Measurements from ENCODE around the gene RGS7.

The RGS7 gene

GRCh38 chr1:241356519-241357365 is at the start of gene RGS7:
TSS of gene RGS7 (minus strand) at chr1:241357205.
- DNase-seq = peak; percentile 81

GRCh38 chr1:241406421-241406820 is 49.4 kb upstream of the RGS7 start:
- no peak for DNase-seq

- no peak for DNase-seq
These were observed 44.2 kb upstream of the RGS7 start for GRCh38 chr1:241401156-241401555.

- DNase-seq = no peak
These were observed 40.0 kb upstream of the RGS7 start for GRCh38 chr1:241396747-241397681.

- no peak for DNase-seq
These were observed 35.1 kb upstream of the RGS7 start for GRCh38 chr1:241391926-241392710.

- DNase-seq = no peak
These were observed 33.5 kb upstream of the RGS7 start for GRCh38 chr1:241390526-241390925.

GRCh38 chr1:241389400-241389799 is 32.4 kb upstream of the RGS7 start:
- DNase-seq = no peak

- DNase-seq = no peak
These were observed 30.2 kb upstream of the RGS7 start for GRCh38 chr1:241387216-241387615.

- no peak for DNase-seq
These were observed 19.7 kb upstream of the RGS7 start for GRCh38 chr1:241376701-241377100.

- no peak for DNase-seq
These were observed 18.9 kb upstream of the RGS7 start for GRCh38 chr1:241375886-241376285.

GRCh38 chr1:241366196-241366595 is 9.2 kb upstream of the RGS7 start:
- DNase-seq = no peak

GRCh38 chr1:241362350-241362749 is 5.3 kb upstream of the RGS7 start:
- no peak for DNase-seq

- DNase-seq = no peak
These were observed 648 bp upstream of the RGS7 start for GRCh38 chr1:241357366-241358340.

GRCh38 chr1:241356187-241356518 is 852 bp downstream of the RGS7 start:
- peak; percentile 53 for DNase-seq

- no peak for DNase-seq
These were observed 1.5 kb downstream of the RGS7 start for GRCh38 chr1:241355311-241356010.

- peak; percentile 25 for DNase-seq
These were observed 4.6 kb downstream of the RGS7 start for GRCh38 chr1:241352401-241352800.

- DNase-seq = no peak
These were observed 5.2 kb downstream of the RGS7 start for GRCh38 chr1:241351841-241352240.

GRCh38 chr1:241343956-241344355 is 13.0 kb downstream of the RGS7 start:
- no peak for DNase-seq

- no peak for DNase-seq
These were observed 20.7 kb downstream of the RGS7 start for GRCh38 chr1:241336335-241336734.

GRCh38 chr1:241332987-241333386 is 24.0 kb downstream of the RGS7 start:
- DNase-seq = peak; percentile 75

GRCh38 chr1:241332037-241332409 is 25.0 kb downstream of the RGS7 start:
- peak; percentile 41 for DNase-seq

Data from NCI-H345 (cell line).